ENCODE measurements around the gene SPART.

DNA sequence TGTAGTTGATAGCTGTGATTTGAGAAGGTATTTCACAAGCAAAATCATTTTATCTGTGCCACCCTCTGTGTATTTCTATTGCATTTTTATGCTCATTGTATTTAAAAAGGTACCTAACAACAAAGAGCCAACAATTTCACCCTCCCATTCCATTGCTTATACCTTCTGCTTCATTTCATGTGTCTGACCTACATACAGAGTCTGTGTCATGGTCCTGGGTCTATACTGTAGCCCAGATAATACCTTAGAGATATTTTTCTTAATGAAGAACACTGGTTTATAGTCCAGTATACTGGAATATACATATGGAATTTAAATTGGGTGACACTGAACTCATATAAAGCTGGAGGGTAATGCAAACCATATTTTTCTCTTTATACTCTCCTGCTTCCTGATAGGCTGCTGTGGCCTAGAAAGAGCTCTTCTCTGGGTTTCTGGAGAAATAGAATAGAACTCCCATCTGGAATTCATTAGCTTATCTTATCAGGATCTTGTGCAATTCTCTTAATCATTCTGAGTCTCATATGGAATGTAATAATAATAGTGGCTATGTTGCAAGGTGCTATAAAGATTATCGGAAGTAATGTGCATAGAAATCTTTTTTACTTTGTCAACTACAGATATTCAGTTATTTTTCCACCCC lies 31.8 kb upstream of the SPART start:
- TF ChIP-seq CTCF (IDR thresholded peaks at IDR 0.05; ENCODE audit: control extremely low read depth in 1 of 3, insufficient read depth in 1 of 3, low read depth in 1 of 3, low read length in 3 of 3): no peak
- no peak for TF ChIP-seq POLR2A (IDR thresholded peaks at IDR 0.05; ENCODE audit: control extremely low read depth in 1 of 2, low read depth in 2 of 2, low read length in 2 of 2)
- no peak for TF ChIP-seq SP1 (IDR thresholded peaks at IDR 0.05; ENCODE audit: low read depth, low read length)
- TF ChIP-seq, protein P1, sequence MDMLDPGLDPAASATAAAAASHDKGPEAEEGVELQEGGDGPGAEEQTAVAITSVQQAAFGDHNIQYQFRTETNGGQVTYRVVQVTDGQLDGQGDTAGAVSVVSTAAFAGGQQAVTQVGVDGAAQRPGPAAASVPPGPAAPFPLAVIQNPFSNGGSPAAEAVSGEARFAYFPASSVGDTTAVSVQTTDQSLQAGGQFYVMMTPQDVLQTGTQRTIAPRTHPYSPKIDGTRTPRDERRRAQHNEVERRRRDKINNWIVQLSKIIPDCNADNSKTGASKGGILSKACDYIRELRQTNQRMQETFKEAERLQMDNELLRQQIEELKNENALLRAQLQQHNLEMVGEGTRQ (IDR thresholded peaks at IDR 0.05; ENCODE audit: low read length): no peak
- no peak for TF ChIP-seq ASH2L (IDR thresholded peaks at IDR 0.05; ENCODE audit: low read length)
- no peak for TF ChIP-seq TBP (IDR thresholded peaks at IDR 0.05; ENCODE audit: low read depth, low read length)
- TF ChIP-seq CHD1 (IDR thresholded peaks at IDR 0.05; ENCODE audit: low read depth, low read length): no peak
- TF ChIP-seq CEBPB (IDR thresholded peaks at IDR 0.05; ENCODE audit: low read depth, low read length): no peak
- no peak for TF ChIP-seq BRCA1 (IDR thresholded peaks at IDR 0.05; ENCODE audit: low read depth, low read length)
- TF ChIP-seq EZH2 (IDR thresholded peaks at IDR 0.05; ENCODE audit: low read depth, low read length, severe bottlenecking): no peak
- no peak for TF ChIP-seq ZNF274 (IDR thresholded peaks at IDR 0.05; ENCODE audit: borderline replicate concordance, extremely low read depth, low read length)

All from H1 (cell line).